NCI-H2107 (cell line): ENCODE data around the gene DAPP1.
"Not testable (repeated sequence)": the region's sequence is repeated elsewhere in the genome, so short reads cannot be mapped to it uniquely, and the experiment has no call there.

Experiments used
- DNase-seq: peaks from one replicate; lab custom pipeline; 2025; lab: John Stamatoyannopoulos, UW

Gene DAPP1

DNA sequence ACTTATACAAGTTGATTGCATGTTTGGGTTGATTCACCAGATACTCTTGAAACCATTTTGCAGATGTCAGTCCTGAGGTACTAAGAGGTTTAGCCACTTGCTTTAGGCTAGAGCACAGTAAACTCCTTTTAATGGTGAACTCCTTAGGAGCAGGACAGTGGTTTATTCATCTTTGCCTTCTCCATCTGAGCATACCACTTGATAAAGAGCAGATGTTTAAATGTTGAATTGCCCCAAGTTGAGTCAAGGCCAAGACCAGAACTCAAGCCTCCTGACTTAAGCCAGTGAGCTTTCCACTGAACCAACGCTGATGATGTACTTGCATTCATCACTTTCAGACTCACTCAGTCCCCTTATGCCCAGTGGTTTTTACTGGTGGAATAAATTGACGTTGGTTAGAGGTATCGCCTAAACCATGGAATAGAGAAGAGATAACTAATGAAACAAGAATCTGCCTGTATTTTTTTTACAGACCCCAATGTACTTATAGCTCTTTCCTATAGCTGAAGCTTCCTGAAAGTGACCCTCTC, 7.5 kb downstream of the DAPP1 start:
- no peak for DNase-seq

DNA sequence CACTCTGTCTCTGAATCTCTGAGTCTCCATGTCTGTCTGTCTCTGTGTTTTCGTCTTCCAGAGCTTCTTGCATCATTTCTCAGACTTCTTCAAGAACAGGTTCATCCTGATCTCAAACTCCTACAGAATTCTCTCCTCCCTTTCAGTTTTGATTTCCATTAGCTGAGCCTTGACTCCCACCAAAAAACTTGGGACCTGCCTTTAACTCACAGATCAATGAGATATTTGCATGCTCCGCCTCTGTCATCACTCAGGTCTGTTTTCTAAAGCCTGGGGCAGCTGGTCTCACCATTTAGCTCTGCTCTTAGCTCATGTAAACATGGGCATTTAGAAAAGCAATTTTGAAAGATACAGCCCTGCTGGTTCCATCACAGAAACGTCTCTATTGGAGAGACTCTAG, 8.6 kb downstream of the DAPP1 start:
- DNase-seq: no peak

DNA sequence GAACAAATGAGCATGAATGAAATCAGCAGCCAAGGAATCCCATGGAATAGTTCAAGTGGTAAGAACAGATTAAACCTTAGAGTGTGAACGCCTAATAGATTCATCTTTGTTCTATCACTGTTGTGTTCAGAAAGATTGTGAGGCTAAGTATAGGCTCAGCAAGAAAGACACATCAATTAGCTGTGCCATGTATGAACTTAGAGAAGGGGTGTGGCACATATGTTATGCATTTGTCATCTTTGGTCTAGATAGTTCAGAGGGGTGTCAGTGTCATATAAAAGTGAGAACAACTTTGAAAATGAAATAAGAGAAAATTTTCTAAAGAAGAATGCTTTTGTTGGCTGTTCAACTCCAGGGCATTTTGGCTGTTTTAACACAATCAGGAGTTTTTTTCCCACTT, 9.4 kb downstream of the DAPP1 start:
- no peak for DNase-seq

DNA sequence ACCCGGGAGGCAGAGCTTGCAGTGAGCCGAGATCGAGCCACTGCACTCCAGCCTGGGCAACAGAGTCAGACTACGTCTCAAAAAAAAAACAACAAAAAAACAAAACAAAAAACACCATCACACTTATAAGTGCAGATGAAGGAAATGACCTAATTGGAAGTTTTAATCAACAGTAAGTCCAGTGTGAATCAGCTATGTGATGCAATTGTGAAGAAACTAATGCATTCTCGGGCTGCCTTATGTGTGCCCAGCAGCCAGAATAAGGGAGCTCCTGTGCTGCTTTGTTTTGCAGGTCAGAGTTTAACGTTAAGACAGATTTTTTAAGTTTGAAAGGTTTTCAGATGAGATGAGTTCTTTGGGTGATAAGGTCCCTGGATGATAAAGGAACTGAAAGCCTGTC, 10.8 kb downstream of the DAPP1 start:
- DNase-seq: no peak

DNA sequence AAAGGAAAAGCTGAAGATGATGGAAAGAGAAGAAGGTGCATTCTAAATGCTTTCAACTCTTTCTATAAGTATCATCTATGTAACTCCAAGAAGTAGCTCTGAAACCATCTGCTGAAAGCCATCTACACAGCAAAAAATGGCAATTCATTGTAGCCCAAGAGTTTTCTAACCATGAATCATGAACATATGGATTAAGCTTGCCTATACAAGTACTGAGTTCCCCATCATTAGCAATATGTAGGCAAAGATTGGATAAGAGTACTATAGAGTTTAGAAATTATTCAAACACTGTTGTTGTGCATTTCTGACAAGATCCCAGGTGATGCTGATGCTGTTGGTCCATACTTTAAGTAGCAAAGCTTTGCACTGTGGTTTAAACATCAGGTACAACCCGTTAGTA, 11.2 kb downstream of the DAPP1 start:
- no peak for DNase-seq

DNA sequence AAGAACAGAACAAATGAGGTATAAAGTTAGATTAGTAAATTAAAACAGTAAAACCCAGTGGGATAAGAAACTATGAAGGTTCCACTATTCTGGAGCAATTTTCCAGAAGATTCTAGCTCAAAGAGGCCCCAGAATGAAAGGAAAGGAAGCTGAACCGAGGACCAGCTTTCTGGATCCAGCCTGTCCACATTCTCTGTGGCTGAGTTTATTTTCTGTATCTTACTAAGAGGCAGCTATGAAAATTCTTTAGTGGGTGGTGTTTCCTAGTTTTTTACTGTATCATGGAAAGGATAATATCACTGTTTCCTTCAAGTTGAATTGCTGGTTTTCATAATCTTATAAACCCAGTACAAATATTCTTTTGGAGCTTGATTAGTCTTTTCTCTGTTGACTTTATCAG, 11.8 kb downstream of the DAPP1 start:
- DNase-seq: no peak

DNA sequence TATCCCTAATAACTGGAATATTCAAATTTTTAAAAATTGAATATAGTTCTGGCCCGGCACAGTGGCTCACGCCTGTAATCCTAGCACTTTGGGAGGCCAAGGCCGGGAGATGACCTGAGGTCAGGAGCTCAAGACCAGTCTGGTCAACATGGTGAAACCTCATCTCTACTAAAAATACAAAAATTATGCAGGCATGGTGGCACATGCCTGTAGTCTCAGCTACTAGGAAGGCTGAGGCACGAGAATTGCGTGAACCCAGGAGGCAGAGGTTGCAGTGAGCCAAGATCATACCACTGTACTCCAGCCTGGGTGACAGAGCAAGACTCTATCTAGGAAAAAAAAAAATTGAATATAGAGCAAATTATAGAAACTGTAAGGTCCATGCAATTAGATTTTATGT, 13.4 kb downstream of the DAPP1 start:
- DNase-seq: not testable (repeated sequence)

DNA sequence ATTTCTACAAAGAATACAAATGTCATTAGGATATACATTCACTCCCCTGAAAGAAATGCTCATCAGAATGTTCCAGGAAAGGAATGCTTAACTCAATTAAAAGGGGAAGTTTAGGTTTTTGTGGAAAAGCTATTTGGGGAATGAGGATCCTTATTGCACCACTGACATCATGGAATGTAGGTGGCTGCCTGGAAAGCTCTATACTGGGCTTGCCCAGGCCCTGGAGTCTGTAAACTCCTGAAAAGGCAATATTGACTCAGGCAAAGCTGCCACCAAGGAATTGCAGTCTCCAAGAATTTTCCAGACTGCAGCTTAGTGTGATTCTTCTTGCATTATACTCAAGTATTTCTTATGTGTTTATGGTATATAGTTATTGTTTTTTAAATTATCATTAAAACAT, 15.7 kb downstream of the DAPP1 start:
- DNase-seq: no peak

DNA sequence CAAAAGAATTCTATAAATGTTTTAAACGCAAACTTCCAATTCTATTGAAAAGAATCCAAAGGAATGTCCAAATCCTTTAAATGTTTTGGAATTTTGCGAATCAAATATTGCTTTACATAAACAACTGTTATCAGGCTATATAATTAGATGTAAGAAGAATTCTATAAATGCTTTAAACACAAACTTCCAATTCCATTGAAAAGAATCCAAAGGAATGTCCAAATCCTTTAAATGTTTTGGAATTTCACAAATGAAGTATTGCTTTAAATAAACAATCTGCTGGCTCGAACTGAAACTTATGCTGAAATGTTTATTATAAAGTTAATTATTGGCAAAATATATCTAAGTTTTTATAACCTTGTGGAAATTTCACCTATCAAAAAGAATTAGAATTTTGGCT, 16.1 kb downstream of the DAPP1 start:
- no peak for DNase-seq

DNA sequence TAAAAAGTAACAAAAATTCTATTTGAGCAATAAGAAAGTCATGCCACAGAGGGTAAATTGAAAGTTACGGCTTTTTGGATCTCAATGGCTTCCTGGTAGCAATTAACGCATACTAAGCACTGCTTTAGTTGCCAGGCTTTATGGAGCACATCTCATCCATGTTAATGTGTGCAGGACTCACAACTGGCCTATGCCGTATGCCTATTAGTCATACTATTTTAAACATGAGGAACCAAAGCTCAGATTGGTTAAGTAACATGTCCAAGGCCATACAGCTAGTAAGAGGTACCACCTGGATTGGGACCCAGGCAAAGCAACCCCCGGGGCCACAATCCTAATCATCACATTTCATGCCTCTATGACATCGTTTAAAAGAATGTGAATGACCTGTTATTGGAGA, 17.1 kb downstream of the DAPP1 start:
- no peak for DNase-seq

DNA sequence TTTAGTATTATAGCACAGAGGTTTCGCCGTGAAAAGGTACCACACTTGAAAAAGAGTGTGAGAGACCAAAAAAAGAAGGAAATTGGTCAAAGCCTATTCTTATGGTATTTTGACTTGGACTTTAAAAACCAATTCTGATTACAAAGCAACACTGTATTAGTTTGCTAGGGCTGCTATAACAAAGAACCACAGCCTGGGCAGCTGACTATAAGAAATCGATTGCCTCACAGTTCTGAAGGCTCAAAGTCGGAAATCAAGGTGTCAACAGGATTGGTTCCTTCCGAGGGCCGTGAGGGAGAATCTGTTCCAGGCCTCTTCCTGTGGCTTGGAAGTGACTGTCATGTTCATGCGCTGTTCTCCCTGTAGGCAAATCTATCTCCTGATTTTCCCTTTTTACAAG, 17.9 kb downstream of the DAPP1 start:
- DNase-seq: no peak

DNA sequence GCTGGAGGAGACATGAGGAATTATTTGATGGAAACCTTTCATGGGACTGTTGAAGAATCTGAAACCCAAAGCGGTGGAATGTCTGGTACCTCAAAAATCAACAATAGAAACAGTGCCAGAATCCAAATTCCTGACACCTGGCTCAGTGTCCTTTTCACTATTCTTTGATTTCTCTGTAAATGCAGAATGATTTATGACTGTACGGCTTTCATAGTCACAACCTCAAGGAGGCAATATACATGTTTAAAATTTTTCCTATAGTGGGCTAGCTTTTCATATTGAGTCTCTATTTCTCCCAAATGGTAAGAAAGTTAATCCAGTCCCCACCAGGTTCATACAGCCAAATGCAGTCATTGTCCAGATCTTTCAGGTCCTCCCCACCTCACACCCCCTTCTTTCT, 19.3 kb downstream of the DAPP1 start:
- DNase-seq: no peak

DNA sequence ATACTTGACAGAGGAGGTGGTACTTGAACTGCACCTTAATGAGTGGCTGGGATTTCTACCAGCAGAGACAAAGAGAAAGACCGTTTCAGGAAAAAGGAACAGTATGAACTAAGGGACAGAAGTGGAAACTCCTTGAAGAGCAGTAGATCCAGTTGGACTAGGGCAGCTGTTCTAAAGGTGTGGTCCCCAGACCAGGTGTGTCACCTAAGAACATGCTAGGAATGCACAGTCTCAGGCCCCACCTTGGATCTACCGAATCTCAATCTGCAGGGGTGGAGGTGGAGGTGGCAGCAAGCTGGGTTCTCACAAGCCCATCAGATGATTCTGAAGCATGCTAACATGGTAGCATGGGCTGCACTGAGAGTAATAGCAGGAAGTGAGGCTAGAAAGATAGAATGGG, 22.3 kb downstream of the DAPP1 start:
- DNase-seq: no peak

DNA sequence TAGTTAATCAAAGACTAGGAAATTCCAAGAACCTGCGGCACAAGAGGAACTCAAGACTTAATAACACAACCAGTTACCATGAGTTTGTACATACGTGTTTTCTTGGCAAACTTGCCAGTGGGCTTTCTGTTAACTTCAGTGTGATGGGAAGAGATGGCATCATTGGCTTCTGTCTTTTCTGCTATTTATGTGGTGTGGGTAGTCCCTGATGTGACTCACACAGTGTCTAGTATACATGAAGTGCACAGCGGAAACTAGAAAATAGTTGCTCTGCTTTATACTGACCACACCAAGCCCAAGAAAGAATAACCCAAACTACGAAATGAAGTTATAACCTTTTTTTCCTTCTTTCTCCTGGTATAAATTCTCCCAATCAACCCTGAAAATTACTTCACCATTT, 24.5 kb downstream of the DAPP1 start:
- no peak for DNase-seq

DNA sequence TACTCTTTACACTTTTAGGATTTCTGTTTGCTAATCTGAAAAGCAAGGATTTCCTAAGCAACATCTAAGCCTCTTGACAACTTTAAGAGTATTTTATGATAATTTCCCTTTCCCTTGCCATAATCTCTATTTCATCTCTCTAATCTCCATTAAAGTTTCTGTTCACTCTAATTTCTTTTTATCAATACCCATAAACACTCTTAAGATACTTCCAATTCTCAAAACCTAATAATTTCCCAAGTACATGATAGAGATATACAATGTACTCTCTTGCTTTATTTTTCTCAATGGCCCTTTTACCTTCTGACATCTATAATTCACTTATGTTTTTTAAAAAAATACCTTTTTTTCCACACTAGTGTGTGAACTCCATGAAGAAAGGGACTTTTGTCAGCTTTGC, 26.8 kb downstream of the DAPP1 start:
- DNase-seq: no peak

DNA sequence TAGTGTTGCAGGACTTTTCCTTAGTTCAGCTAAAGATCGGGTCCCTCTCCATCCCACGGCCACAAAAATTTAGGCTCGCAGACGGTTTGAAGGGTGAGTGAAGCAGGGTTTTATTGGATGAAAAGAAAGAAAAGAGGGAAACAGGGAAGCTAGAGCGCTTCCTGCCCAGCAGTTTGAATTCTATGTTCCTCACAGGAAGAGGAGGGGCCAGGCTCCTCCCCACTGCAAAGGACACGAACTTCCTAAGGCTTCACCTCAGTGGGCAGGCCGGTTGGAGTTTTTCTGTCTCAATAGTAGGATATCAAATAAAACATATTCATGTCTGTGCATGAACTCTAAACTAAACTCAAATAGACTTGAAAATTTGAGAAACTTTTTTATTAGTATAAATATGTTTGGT, 27.4 kb downstream of the DAPP1 start:
- DNase-seq: no peak

DNA sequence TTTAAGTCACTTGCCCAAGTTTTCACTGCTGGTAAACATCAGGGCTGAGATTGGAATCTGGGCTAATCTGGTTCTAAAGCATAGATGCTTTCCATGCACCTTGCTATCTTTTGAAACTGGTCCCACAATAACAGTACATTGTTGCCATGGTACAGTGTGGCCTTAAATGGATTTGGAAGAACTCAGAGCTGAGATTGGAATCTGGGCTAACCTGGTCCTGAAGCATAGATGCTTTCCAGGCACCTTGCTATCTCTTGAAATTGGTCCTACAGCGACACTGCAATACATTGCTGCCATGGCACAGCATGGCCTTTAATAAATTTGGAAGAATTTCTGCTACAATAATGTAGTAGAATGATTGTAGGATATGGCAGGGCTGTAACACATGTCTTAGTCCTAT, 28.6 kb downstream of the DAPP1 start:
- DNase-seq: no peak

DNA sequence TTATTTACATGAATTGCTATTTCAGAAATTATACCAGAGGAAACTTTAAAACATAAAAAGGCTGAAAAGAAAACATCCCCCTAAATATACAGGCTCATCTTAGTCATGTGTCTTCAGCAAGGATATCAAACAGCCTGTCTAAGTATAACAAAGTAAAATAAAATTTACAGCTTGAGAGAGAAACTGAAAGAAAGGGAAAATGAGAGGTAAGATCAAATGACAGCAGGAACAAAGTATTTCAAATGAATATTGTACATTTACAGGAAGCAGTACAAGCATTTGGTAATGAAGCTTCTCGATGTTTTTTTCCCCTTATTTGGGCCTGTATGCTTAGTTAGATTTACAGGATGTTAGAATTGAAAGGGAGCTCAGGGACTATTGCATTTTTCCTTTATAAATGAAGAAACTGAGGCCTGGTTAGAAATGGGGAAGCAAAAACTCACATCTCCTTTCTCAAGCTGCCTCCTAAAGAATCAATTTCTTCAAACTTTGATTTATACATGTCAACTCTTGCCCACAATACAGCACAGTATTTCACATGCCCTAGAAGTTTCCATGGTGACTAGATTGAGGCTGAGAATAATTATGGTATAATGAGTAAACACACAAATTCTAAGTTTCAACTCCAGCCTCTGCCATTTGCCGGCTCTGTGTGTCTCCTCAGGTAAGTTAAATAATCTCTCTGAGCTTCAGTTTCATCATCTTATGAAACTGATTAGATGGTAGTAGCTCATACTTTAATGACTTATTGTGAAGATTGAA, 29.3 kb downstream of the DAPP1 start:
- no peak for DNase-seq

DNA sequence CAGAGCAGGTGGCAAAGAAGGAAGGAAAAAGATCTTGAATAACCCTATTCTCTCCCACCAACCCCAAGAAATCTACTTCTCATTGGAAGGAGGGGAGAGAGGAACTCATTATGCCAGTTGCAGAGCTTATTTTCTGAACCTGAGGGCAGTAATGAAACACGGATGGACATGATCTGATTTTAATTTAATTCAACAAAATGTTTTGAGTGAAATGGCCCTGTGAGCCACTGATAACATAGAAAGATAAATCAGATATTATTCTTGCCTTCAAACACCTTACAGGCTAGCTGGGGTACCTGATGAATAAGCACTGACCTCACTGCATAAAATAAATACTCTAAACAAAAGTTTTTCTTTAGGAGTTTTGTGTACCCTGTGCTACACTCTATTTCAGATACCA, 30.3 kb downstream of the DAPP1 start:
- no peak for DNase-seq

DNA sequence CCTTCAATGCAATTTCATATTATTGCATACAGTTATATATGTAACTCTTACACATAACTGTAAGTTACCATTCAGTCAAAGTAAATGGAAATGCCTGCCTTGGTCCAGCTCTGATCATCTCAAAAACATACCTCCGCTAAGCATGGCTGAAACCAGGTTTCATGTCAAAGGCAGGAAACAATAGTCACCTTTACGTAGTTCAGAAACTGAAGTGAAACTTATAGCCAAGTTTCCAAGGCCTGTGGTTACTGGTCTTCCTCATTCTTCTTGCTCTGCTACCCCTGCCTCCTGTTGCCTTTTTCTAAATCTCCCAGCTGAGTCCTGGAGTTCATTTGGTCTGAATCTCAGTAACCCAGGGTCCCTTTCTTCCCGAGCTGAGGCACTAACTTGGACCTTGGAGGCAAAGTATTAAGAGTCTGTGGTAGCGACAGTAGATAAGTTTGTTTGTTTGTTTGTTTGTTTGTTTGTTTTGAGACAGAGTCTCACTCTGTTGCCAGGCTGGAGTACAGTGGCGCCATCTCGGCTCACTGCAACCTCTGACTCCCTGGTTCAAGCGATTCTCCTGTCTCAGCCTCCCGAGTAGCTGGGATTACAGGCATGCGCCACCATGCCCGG, 30.8 kb downstream of the DAPP1 start:
- no peak for DNase-seq

DNA sequence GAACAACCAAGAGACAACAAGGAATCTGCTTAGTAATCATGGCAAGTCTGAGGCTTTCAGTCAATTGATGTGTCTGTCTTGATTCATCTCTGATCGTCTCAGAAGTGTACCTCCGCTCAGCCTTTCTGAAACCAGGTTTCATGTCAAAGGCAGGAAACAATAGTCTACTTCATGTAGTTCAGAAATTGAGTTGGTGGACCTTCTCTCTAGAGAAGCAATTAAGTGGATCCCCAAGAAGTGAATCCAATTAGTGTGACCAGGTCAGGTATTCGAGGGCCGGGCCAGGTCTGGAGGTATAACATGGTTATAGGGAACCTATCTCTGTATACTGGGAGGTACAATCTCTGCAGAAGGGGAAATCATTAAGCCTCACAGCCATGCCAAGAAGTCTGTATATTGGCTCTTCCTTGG, 32.0 kb downstream of the DAPP1 start:
- DNase-seq: no peak

DNA sequence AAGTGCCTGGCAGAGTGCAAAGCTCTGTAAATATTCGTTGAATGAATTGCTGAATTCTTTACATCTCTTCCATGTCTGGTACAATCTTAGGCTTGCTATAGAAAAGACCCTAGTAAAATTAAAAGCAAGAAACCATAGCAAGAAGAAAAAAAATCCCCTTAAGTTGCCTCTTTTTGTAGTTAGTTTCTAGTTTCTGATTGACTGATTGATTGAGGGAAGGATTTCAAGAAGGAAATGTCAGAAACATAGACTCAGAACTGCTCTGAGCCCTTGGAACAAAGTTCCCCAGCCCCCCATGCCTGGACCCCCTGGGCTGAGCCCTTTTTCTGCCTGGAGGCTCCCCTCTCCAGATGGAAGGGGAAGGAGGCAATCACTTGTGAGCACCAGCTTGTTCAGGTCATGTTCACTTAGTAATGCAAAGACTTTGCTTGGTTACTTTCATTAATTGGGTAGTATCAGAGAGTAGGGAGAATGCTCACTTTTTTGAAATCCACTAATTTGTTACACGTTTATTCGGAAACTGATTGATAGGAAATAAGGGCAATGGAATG, 35.6 kb downstream of the DAPP1 start:
- no peak for DNase-seq

DNA sequence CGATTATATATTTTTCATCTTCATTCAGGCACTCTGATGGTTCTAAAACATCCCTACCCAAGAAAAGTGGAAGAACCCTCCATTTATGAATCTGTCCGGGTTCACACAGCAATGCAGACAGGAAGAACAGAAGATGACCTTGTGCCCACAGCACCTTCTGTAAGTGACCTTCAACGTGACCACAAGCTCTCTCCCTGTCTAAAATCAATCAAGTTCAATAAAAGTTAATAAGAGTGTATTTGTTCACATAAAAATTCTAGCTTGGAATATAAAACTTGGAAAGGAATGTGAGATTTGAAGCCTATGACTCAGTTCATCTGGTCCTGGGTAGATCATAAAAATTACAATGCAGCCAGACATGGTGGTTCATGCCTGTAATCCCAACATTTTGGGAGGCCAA, 36.6 kb downstream of the DAPP1 start:
- no peak for DNase-seq

DNA sequence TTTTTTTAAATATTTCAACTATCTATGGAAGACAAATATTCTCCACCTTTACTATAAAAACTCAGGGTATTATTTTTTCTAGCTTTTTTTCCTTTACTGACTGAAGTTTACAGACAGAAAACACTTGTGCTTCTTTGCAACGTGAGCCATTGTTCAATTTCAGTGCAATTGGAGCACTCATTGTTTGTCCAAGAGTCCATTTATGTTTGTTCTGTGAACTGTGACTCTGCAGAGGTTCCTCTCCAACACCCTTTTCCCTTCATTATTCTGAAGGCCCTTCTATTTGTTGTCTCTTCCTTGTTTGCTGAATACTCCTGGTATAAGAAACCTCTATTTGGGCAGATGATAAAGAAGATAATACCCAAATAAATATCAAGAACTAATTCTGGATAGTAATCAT, 37.4 kb downstream of the DAPP1 start:
- DNase-seq: no peak
